Spleen (tissue), 13 donors: ENCODE results near the gene RAB23. TPM values are rescaled to one million over a fixed set of nuclear protein-coding genes. Genes with fewer than 3 reads are reported as not detected.

ENCODE experiments used
- DNase-seq: peaks from one replicate; pipeline ENCODE4 v3.0.0-alpha.2; 2020
- H3K27ac ChIP-seq, 8 donors: fragments of 200-600 bp; sonication (generic) in 7 of 8; 1 replicate in 4 of 8; 2 replicates in 4 of 8; pipeline versions ENCODE4 v1.5.0 to v1.8.0; 2016 to 2021; ENCODE audit warnings: inconsistent platforms in 4 of 8, mild to moderate bottlenecking in 4 of 8, moderate library complexity in 1 of 8
- H3K27me3 ChIP-seq, 7 donors: fragments of 200-600 bp; sonication (generic) in 6 of 7; replicated peaks in 1 of 7; 1 replicate in 4 of 7; 2 replicates in 3 of 7; pipeline versions ENCODE4 v1.5.0 to v1.8.0; 2016 to 2021; ENCODE audit warnings: inconsistent platforms in 3 of 7, mild to moderate bottlenecking in 1 of 7
- H3K36me3 ChIP-seq, 6 donors: fragments of 200-600 bp; sonication (generic) in 5 of 6; 1 replicate in 4 of 6; 2 replicates in 2 of 6; pipeline versions ENCODE4 v1.5.0 to v1.8.0; 2016 to 2021; ENCODE audit warnings: inconsistent platforms in 2 of 6
- H3K4me1 ChIP-seq, 6 donors: fragments of 200-600 bp; sonication (generic) in 5 of 6; 1 replicate in 3 of 6; 2 replicates in 3 of 6; pipeline versions ENCODE4 v1.5.0 to v1.8.0; 2016 to 2021; ENCODE audit warnings: inconsistent platforms in 3 of 6
- H3K4me3 ChIP-seq, 8 donors: fragments of 200-600 bp; sonication (generic) in 7 of 8; 1 replicate in 4 of 8; 2 replicates in 4 of 8; pipeline versions ENCODE4 v1.5.0 to v1.8.0; 2016 to 2021; ENCODE audit warnings: inconsistent platforms in 4 of 8, mild to moderate bottlenecking in 4 of 8, moderate library complexity in 2 of 8
- H3K9me3 ChIP-seq, 8 donors: fragments of 200-600 bp; sonication (generic) in 7 of 8; 1 replicate in 4 of 8; 2 replicates in 4 of 8; pipeline versions ENCODE4 v1.5.0 to v1.8.0; 2016 to 2021; ENCODE audit warnings: inconsistent platforms in 4 of 8
- POLR2A ChIP-seq, 3 donors: fragments of 450-650 bp; IDR thresholded peaks; one replicate each; pipeline ENCODE4 v1.5.1; 2017; ENCODE audit warnings: antibody characterized with exemption in 3 of 3, mild to moderate bottlenecking in 1 of 3
- POLR2AphosphoS5 ChIP-seq, 3 donors: sonication (generic); formaldehyde crosslinking; IDR thresholded peaks; one replicate each; pipeline ENCODE4 v1.5.1; 2017; ENCODE audit warnings: antibody characterized with exemption in 3 of 3
- WGBS, 5 donors: extraction: QIAGEN DNeasy Blood & Tissue Kit in 3 of 5; methylation state at CpG; one replicate each; pipeline versions ENCODE4 v1.1.5 to v1.1.7; 2013 to 2018; 5-methylcytosine and 5-hydroxymethylcytosine counted together
- intact Hi-C: fragments of 100-400 bp; cut with DNase I; formaldehyde crosslinking; loops from one replicate; pipeline ENCODE4 v1.15.0; 2023; ENCODE audit warnings: low total_unique reads
- long read RNA-seq, 2 donors: transcript quantifications; one replicate each; lab custom pipeline, GENCODE V29; 2026
- polyA plus RNA-seq, 3 donors: library from polyadenylated mRNA; stranded (reverse); fragments of 200-250 nt; gene quantifications; one replicate each; pipeline ENCODE4 v1.2.1, GENCODE V29; 2013
- total RNA-seq, 7 donors: library from RNA; depleted of rRNA in 3 of 7; stranded (reverse); fragments of >200 nt in 3 of 7; fragmentation: NEBNext Ultra II Directional in 4 of 7; extraction: Animal tissue kit (Norgen Biotek cat#: 25700) in 4 of 7; gene quantifications; one replicate each; pipeline versions ENCODE4 v1.1.0 to v1.2.1, GENCODE V29; 2016 to 2021
- TF ChIP-seq, protein P1 (sequence below), 11 experiments: fragments of 200-600 bp in 7 of 11; fragments of 450-650 bp in 4 of 11; sonication (generic) in 4 of 11; IDR thresholded peaks in 8 of 11; conservative IDR thresholded peaks in 3 of 11; 1 replicate in 7 of 11; 2 replicates in 4 of 11; pipeline versions ENCODE4 v1.4.0 to v1.8.0; 2016 to 2021; ENCODE audit warnings: antibody characterized with exemption in 11 of 11, inconsistent platforms in 4 of 11, mild to moderate bottlenecking in 1 of 11
- donor health status: healthy with polysubstance abuse.
- donor health status: DM: no; HTN: no; CAD: no; lungs with moderate emphysema.
- donor health status: DM: no; HTN: no; CAD: no.
- donor health status: Bipolar disorder and iron deficiency.
- donor health status: healthy.
- donor health status: DM: no; HTN: no; CAD: no.
- donor health status: DM: yes; HTN: yes; CAD: no.

Gene RAB23
- total RNA-seq: 1 to 10 TPM; 1.7 to 3.9 (median 2.2) TPM
- polyA plus RNA-seq: 1 to 10 TPM in 2 of 3 donors, under 1 TPM in 1; 0.89 to 2.6 (median 1.7) TPM
- long read RNA-seq, donor 1, full-length matches to known transcripts: 1 of 1 reads
- long read RNA-seq, donor 1, partial matches to known transcripts: 0 of 1 reads
- long read RNA-seq, donor 1, other reads (novel, unspliced or antisense): 0 of 1 reads
- long read RNA-seq, donor 2: 0 reads

DNA sequence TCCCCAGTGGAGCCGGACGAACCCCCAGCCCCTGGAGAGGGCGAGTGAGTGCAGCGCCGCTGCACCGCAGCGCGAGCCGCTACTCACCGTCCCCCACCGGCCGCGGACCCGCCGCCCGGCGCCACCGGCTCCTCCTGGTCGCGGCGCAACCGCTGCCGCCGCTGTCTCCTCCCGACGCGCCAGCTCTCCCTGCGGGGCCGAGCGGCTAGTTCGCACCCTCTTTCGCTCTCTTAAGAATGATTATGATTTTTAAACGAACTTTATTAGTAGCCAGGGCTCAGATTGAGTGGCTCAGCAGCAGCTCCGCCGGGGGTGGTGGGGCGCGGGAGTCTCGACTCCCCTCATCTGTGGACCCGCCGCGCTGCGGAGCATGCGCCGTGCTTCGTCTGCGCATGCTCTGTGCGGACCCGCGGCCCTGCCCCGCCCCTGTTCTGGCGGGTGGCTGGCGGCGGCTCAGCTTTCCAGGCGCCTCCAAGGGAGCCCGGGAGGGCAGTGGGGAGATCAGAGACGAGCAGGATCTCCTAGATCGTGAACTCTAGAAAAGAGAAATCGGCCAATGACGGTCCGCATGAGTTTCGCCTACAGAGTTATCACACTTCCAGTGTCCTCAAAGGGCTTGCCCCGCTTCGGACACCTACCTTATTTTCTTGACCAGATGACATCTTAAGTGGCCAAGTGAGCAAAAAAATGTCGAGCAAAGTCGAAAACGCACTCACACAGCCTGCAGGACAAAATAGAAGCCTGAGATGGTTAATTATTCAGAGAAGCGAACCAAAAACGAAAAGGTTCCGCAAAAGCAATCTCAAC lies at the start of gene RAB23:
RAB23 (minus strand) TSS at position 372 of the 807 bp plus-strand sequence. CDS start 11,927 bp downstream, outside the sequence.
- TF ChIP-seq POLR2AphosphoS5 (IDR thresholded peaks at IDR 0.05) (peak; percentile 82 to 91 (median 84)), POLR2A (IDR thresholded peaks at IDR 0.05) (peak in 1 of 3 donors; percentile 56)
- TF ChIP-seq, protein P1, sequence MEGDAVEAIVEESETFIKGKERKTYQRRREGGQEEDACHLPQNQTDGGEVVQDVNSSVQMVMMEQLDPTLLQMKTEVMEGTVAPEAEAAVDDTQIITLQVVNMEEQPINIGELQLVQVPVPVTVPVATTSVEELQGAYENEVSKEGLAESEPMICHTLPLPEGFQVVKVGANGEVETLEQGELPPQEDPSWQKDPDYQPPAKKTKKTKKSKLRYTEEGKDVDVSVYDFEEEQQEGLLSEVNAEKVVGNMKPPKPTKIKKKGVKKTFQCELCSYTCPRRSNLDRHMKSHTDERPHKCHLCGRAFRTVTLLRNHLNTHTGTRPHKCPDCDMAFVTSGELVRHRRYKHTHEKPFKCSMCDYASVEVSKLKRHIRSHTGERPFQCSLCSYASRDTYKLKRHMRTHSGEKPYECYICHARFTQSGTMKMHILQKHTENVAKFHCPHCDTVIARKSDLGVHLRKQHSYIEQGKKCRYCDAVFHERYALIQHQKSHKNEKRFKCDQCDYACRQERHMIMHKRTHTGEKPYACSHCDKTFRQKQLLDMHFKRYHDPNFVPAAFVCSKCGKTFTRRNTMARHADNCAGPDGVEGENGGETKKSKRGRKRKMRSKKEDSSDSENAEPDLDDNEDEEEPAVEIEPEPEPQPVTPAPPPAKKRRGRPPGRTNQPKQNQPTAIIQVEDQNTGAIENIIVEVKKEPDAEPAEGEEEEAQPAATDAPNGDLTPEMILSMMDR (IDR thresholded peaks at IDR 0.05 in 8 of 11, conservative IDR thresholded peaks at IDR 0.05 in 3 of 11): peak in 5 of 11 experiments; percentile 0 to 19 (median 8)
- intact Hi-C loops: loop anchor here (10.0 kb wide), 1 partner anchor 47 kb away; the partner anchor contains the start of gene BAG2

DNA sequence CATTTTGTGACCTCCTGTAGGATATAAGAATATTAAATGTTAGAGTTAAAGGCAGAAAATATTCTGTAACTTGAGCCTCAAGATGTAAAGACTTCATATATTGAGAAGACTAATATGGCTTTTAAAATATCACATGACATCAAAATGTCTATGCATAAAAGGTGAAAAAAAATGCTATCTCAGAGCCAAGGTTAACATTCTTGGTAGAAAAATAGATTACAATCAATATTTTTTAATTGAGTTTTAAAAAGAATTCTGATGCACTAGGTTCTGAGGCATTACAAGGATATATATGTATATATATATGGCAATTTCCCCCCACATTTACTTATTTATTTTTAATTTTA lies 46.2 kb upstream of the RAB23 start:
- Histone ChIP-seq H3K4me1 (no peaks in the 10 kb centered on the region), H3K27me3 (no peaks in the 10 kb centered on the region), H3K9me3 (no peaks in the 10 kb centered on the region), H3K36me3 (no peaks in the 10 kb centered on the region), H3K27ac (no peak overlapping the region), H3K4me3 (no peak overlapping the region)
- TF ChIP-seq, protein P1 (IDR thresholded peaks at IDR 0.05 in 8 of 11, conservative IDR thresholded peaks at IDR 0.05 in 3 of 11): peak in 1 of 11 experiments; percentile 21
- TF ChIP-seq POLR2A (IDR thresholded peaks at IDR 0.05): no peak
- intact Hi-C loops: no loop called here
- DNase-seq: no peak

More for the DNA sequence above, at the start of gene RAB23:
- 0 to 1% (median 1%) methylated on average over 35 to 69 of the region's 69 CpGs for WGBS, 5 donors
- H3K27ac ChIP-seq: peak within 1 kb of the TSS in 7 of 8 donors; percentile 18 to 85 (median 75)
- peak; percentile 94 for DNase-seq
- H3K9me3 ChIP-seq: no peaks in the 10 kb centered on the region
- H3K36me3 ChIP-seq: no peaks in the 10 kb centered on the region
- H3K4me3 ChIP-seq: peak within 1 kb of the TSS; percentile 69 to 100 (median 99)
- H3K27me3 ChIP-seq: peaks cover 0 to 16% (median 0%) of the 10 kb centered on the region in 7 donors
- peaks cover 0 to 25% (median 13%) of the 10 kb centered on the region in 6 donors for H3K4me1 ChIP-seq

DNA sequence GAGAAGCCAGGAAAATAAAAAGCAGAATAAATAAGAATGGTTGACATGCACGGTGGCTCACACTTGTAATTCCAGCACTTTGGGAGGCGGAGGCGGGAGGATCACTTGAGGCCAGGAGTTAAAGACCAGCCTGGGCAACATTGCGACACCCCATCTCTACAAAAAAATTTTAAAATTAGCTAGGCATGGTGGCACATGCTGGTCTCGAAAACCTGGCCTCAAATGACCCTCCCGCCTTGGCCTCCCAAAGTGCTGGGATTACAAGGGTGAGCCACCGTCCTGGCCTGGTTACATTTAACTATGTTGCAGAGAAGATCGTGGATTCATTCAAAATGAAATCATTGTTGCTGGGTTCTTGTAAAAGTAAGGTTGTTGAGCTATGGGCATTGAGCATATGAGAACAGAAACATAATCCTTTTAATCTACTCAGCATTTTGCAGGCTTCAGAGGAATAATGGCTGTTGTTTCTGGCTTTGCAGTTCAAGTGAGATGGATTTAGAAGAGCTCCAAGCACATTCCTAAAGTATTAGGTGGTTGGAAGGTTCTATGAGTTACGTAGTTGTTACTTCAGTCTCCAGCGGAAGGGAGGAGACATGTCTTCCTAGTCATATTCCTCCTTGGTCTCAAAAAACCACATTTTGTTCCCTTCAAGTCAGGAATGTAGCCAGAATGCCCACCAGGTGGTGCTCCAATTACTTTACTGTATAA lies 45.6 kb upstream of the RAB23 start:
- H3K27me3 ChIP-seq: no peaks in the 10 kb centered on the region
- no peaks in the 10 kb centered on the region for H3K9me3 ChIP-seq
- intact Hi-C loops: no loop called here
- no peak overlapping the region for H3K4me3 ChIP-seq
- 79 to 92% (median 85%) methylated on average over 10 of the region's 10 CpGs for WGBS, 5 donors
- H3K27ac ChIP-seq: no peak overlapping the region
- TF ChIP-seq POLR2AphosphoS5 (IDR thresholded peaks at IDR 0.05): no peak
- TF ChIP-seq, protein P1 (IDR thresholded peaks at IDR 0.05 in 8 of 11, conservative IDR thresholded peaks at IDR 0.05 in 3 of 11): peak in 7 of 11 experiments; percentile 20 to 56 (median 44)
- no peak for TF ChIP-seq POLR2A (IDR thresholded peaks at IDR 0.05)
- H3K4me1 ChIP-seq: no peaks in the 10 kb centered on the region
- H3K36me3 ChIP-seq: no peaks in the 10 kb centered on the region
- no peak for DNase-seq
